HepG2 (cell line): ENCODE results near the gene TCERG1L. TPM values are rescaled to one million over a fixed set of nuclear protein-coding genes. Genes with fewer than 3 reads are reported as not detected.

Experiments used
- ATAC-seq: fragments of 200-7000 bp; cut with Tn5 transposase; 3 replicates; pipeline ENCODE4 v1.9.1; 2020; ENCODE audit warnings: mild to moderate bottlenecking, moderate library complexity
- BruUV-seq: library from RNA; stranded (reverse); fragments of 400-500 nt; replicated peaks from 2 replicates; lab custom pipeline; 2021; lab: Mats Ljungman, UMichigan
- CTCF ChIA-PET: fragments of 300-600 bp; formaldehyde crosslinking; extraction: SDS; loops from one replicate; lab custom pipeline; 2021; ENCODE audit warnings: low total read pairs, inconsistent platforms, low intra/inter-chr PET ratio; lab: Yijun Ruan, JAX
- POLR2A ChIA-PET: fragments of 350-600 bp; sonication (Branson Sonifier 250); formaldehyde crosslinking; loops from one replicate; lab custom pipeline; 2020; ENCODE audit warnings: antibody characterized with exemption, inconsistent platforms; lab: Yijun Ruan, JAX
- DNase-seq: peaks from one replicate; pipeline ENCODE4 v3.0.0-alpha.2; 2015; ENCODE audit warnings: low spot score
- FAIRE-seq: peaks from 3 replicates; lab custom pipeline; 2011; peaks lifted over from hg19 to GRCh38; lab: Jason Lieb, UNC
- H2AFZ ChIP-seq: one replicate; pipeline ENCODE4 v1.6.1; 2011; ENCODE audit warnings: low read length, inconsistent platforms
- H3K27ac ChIP-seq: fragments of 300-600 bp; 3 replicates; pipeline ENCODE4 v1.8.0; 2011; ENCODE audit warnings: mixed run types, mild to moderate bottlenecking, mixed read lengths, low read length, inconsistent platforms; ENCODE audit not compliant: insufficient read depth; ENCODE audit errors: extremely low read length
- H3K27me3 ChIP-seq, 2 experiments: fragments of 200-600 bp in 1 of 2; 2 replicates in 1 of 2; 3 replicates in 1 of 2; pipeline versions ENCODE4 v1.6.0 to v1.8.0; 2011; ENCODE audit warnings: low read length in 2 of 2, mild to moderate bottlenecking in 2 of 2, moderate library complexity in 2 of 2, inconsistent platforms in 1 of 2; ENCODE audit not compliant: insufficient read depth in 2 of 2, control insufficient read depth in 1 of 2
- H3K36me3 ChIP-seq, 2 experiments: fragments of 200-600 bp in 1 of 2; replicated peaks in 1 of 2; 2 replicates in 1 of 2; 3 replicates in 1 of 2; pipeline versions ENCODE4 v1.5.1 to v1.8.0; 2011; ENCODE audit warnings: low read length in 2 of 2, inconsistent platforms in 1 of 2; ENCODE audit not compliant: insufficient read depth in 2 of 2, control insufficient read depth in 1 of 2
- H3K4me1 ChIP-seq: 2 replicates; pipeline ENCODE4 v1.5.1; 2012; ENCODE audit warnings: low read length, inconsistent platforms; ENCODE audit not compliant: insufficient read depth
- H3K4me2 ChIP-seq: 2 replicates; pipeline ENCODE4 v1.6.0; 2011; ENCODE audit warnings: low read depth, low read length, inconsistent platforms
- H3K4me3 ChIP-seq, 3 experiments: fragments of 200-600 bp in 1 of 3; sonication (generic), shearing (Covaris generic) in 1 of 3; replicated peaks in 1 of 3; 2 replicates each; pipeline ENCODE4 v1.5.1; 2011 to 2016; ENCODE audit warnings: low read length in 3 of 3, inconsistent platforms in 2 of 3, low read depth in 2 of 3, mild to moderate bottlenecking in 2 of 3, control low read depth in 1 of 3, mixed read lengths in 1 of 3; ENCODE audit not compliant: insufficient read depth in 1 of 3
- H3K79me2 ChIP-seq: one replicate; pipeline ENCODE4 v1.6.1; 2011; ENCODE audit warnings: low read length, inconsistent platforms; ENCODE audit not compliant: insufficient read depth
- H3K9ac ChIP-seq: 2 replicates; pipeline ENCODE4 v1.6.0; 2011; ENCODE audit warnings: mild to moderate bottlenecking, low read depth, low read length, inconsistent platforms; ENCODE audit not compliant: insufficient read depth
- H3K9me3 ChIP-seq: 2 replicates; pipeline ENCODE4 v1.5.1; 2012; ENCODE audit warnings: mild to moderate bottlenecking, low read length
- H4K20me1 ChIP-seq: 2 replicates; pipeline ENCODE4 v1.6.0; 2011; ENCODE audit warnings: inconsistent platforms, mild to moderate bottlenecking, low read length, moderate library complexity; ENCODE audit not compliant: insufficient read depth
- RFX1 ChIP-seq: fragments of 450-650 bp; IDR thresholded peaks from 2 replicates; pipeline ENCODE4 v1.6.1; 2017
- ZC3H4 ChIP-seq: sonication (generic); formaldehyde crosslinking; IDR thresholded peaks from 2 replicates; pipeline ENCODE4 v1.4.0; 2020; ENCODE audit warnings: missing genetic modification reagents, borderline replicate concordance
- WGBS: methylation state at CpG from one replicate; pipeline ENCODE4 v1.1.6; 2017; ENCODE audit warnings: low lambda C conversion rate; 5-methylcytosine and 5-hydroxymethylcytosine counted together
- in situ Hi-C: cut with HindIII; loops from 2 replicates; pipeline ENCODE4 v1.10.0; 2017; ENCODE audit warnings: low pct_unique_long_range_greater_than_20kb; ENCODE audit not compliant: extremely low pct_ligation_motif_present
- intact Hi-C: fragments of 100-400 bp; cut with micrococcal nuclease; formaldehyde crosslinking; loops from one replicate; pipeline ENCODE4 v1.10.0; 2022; ENCODE audit not compliant: unreplicated experiment
- polyA plus RNA-seq, 8 experiments: library from polyadenylated mRNA; depleted of rRNA in 3 of 8; stranded (reverse) in 7 of 8; unstranded in 1 of 8; fragments of >200 nt; fragmentation: Illumina TruSeq in 4 of 8; extraction: Trizol in 4 of 8; gene quantifications; 2 replicates each; pipeline versions ENCODE4 v1.2.1 to v1.2.3, GENCODE V29; 2011 to 2016; ENCODE audit warnings: low read depth in 4 of 8, missing spikeins in 1 of 8, mixed read lengths in 1 of 8; ENCODE audit not compliant: insufficient read depth in 1 of 8
- total RNA-seq, 5 experiments: library from RNA; depleted of rRNA; stranded (reverse); fragments of >200 nt; fragmentation: Illumina TruSeq; extraction: Trizol; gene quantifications; 2 replicates each; pipeline ENCODE4 v1.2.3, GENCODE V29; 2016; ENCODE audit warnings: low read depth in 1 of 5
- TF ChIP-seq, protein P1 (sequence below): fragments of 450-650 bp; IDR thresholded peaks from 2 replicates; pipeline ENCODE4 v1.6.1; 2016
- TF ChIP-seq, protein P2 (sequence below): IDR thresholded peaks from 2 replicates; pipeline ENCODE4 v1.6.1; 2016; ENCODE audit warnings: low read depth

TCERG1L gene
- total and polyA plus RNA-seq, 2 of the 13 experiments (the other 11 are each of a cell fraction or from before 2014, with no cell fraction given): not detected

DNA sequence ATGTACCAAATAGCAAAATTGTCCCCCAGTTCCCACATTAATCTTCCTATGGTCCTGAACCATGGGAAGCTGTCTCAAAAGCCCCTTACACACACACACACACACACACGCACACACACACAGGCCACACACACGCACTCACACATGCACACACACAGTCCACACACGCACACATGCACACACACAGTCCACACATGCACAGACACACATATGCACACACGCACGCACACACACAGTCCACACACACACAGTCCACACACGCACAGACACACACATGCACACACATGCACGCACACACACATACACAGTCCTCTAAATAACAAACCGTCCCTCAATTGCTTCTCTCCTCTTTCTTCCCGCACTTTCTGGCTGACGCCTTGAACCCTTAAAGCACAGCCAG lies 265.3 kb downstream of the TCERG1L start:
- H3K4me3 ChIP-seq: no peak overlapping the region
- H2AFZ ChIP-seq: no peak overlapping the region
- no peak for FAIRE-seq
- ChIA-PET CTCF (no interaction called here), POLR2A (no interaction called here)
- H3K27me3 ChIP-seq: peaks cover 0 to 3% of the 10 kb centered on the region in 2 experiments; a peak in 2 of 5 replicates
- no peaks in the 10 kb centered on the region for H3K9me3 ChIP-seq
- H4K20me1 ChIP-seq: no peaks in the 10 kb centered on the region
- no peak overlapping the region for H3K9ac ChIP-seq
- no peak for ATAC-seq
- H3K4me2 ChIP-seq: no peak overlapping the region
- intact Hi-C loops (no loop called here), in situ Hi-C loops (no loop called here)
- no peaks in the 10 kb centered on the region for H3K79me2 ChIP-seq
- no peaks in the 10 kb centered on the region for H3K4me1 ChIP-seq
- H3K36me3 ChIP-seq: no peaks in the 10 kb centered on the region
- H3K27ac ChIP-seq: no peak overlapping the region
- 22% methylated on average over 10 of the region's 10 CpGs for WGBS
- no peak for DNase-seq
- BruUV-seq: no TSS peak
- TF ChIP-seq, protein P1, sequence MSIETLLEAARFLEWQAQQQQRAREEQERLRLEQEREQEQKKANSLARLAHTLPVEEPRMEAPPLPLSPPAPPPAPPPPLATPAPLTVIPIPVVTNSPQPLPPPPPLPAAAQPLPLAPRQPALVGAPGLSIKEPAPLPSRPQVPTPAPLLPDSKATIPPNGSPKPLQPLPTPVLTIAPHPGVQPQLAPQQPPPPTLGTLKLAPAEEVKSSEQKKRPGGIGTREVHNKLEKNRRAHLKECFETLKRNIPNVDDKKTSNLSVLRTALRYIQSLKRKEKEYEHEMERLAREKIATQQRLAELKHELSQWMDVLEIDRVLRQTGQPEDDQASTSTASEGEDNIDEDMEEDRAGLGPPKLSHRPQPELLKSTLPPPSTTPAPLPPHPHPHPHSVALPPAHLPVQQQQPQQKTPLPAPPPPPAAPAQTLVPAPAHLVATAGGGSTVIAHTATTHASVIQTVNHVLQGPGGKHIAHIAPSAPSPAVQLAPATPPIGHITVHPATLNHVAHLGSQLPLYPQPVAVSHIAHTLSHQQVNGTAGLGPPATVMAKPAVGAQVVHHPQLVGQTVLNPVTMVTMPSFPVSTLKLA: peak; percentile 76
- TF ChIP-seq, protein P2, sequence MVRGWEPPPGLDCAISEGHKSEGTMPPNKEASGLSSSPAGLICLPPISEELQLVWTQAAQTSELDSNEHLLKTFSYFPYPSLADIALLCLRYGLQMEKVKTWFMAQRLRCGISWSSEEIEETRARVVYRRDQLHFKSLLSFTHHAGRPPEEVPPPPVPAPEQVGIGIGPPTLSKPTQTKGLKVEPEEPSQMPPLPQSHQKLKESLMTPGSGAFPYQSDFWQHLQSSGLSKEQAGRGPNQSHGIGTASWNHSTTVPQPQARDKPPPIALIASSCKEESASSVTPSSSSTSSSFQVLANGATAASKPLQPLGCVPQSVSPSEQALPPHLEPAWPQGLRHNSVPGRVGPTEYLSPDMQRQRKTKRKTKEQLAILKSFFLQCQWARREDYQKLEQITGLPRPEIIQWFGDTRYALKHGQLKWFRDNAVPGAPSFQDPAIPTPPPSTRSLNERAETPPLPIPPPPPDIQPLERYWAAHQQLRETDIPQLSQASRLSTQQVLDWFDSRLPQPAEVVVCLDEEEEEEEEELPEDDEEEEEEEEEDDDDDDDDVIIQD: no peak

DNA sequence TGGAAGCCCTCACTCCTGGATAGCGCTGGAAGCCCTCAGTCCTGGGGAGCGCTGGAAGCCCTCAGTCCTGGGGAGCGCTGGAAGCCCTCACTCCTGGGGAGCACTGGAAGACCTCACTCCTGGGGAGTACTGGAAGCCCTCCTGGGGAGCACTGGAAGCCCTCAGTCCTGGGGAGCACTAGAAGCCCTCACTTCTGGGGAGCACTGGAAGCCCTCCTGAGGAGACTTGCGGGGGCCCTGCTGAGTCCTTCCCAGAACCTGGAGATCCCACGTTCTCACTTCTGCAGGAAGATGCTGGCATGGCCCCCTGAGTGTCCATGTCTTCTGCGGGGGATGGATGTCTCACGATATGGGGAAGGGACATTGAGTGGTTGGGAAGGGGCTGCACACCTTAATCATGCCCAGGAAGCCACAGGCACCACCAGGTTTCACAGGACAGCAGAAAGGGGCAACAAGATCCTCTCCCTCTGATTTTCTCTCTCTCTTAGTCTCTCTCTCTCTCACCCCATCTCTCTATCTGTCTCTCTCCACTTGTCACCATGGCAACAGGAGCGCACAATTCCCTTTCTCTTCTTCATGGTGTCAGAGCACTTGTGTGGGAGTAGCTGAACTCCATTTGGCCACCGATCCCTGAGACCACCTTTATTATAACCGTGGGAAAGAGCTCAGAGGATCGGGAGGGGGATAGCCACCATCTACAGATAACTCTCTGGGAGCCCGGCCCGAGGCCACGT lies 267.0 kb downstream of the TCERG1L start:
- H3K79me2 ChIP-seq: no peaks in the 10 kb centered on the region
- H2AFZ ChIP-seq: no peak overlapping the region
- no peak overlapping the region for H3K27ac ChIP-seq
- in situ Hi-C loops: no loop called here
- H3K9ac ChIP-seq: no peak overlapping the region
- 10% methylated on average over 4 of the region's 14 CpGs for WGBS
- H3K4me3 ChIP-seq: no peak overlapping the region
- no peak for FAIRE-seq
- H3K4me2 ChIP-seq: no peak overlapping the region
- no peaks in the 10 kb centered on the region for H3K36me3 ChIP-seq
- BruUV-seq: no TSS peak
- no peaks in the 10 kb centered on the region for H3K4me1 ChIP-seq
- no peak for ATAC-seq
- ChIA-PET CTCF (no interaction called here), POLR2A (no interaction called here)
- no peaks in the 10 kb centered on the region for H3K9me3 ChIP-seq
- H4K20me1 ChIP-seq: no peaks in the 10 kb centered on the region
- TF ChIP-seq ZC3H4 (CRISPR knock-in tag) (no peak), RFX1 (peak; percentile 32; the same call in 1 of the 2 replicates)
- peaks cover 0 to 3% of the 10 kb centered on the region in 2 experiments; a peak in 2 of 5 replicates for H3K27me3 ChIP-seq
- intact Hi-C loops: no loop called here
- DNase-seq: no peak
